ENCODE data around the gene FRMD6. TPM values are rescaled to one million over a fixed set of nuclear protein-coding genes. Genes with fewer than 3 reads are reported as not detected.

The FRMD6 gene
- total and polyA plus RNA-seq, 9 of the 15 experiments (the other 6 are each of a cell fraction or from before 2014, with no cell fraction given): 0.11 to 0.92 (median 0.53) TPM

GRCh38 chr14:51636109-51636508, 15.6 kb upstream of the FRMD6 start:
- H3K27ac ChIP-seq (ENCODE audit: extremely low read depth, low read depth, low read length): no peak overlapping the region
- no peaks in the 10 kb centered on the region for H3K9me3 ChIP-seq (replicated peaks; ENCODE audit: control insufficient read depth, insufficient read depth, low read depth, low read length)
- no peak overlapping the region for H3K9ac ChIP-seq (ENCODE audit: insufficient read depth in 1 of 2, low read depth in 2 of 2, low read length in 2 of 2)
- H3K9me1 ChIP-seq (ENCODE audit: control insufficient read depth, insufficient read depth, low read length): no peaks in the 10 kb centered on the region
- CTCF ChIA-PET (ENCODE audit: low intra/inter-chr PET ratio): no interaction called here
- ATAC-seq (no peak), DNase-seq (ENCODE audit: extremely low read depth in 1 of 4, low spot score in 3 of 4) (no peak), FAIRE-seq (no peak)
- no TSS peak for BruUV-seq (replicated peaks)
- no peak overlapping the region for H3K4me3 ChIP-seq
- H3K4me2 ChIP-seq (ENCODE audit: insufficient read depth, low read length): no peak overlapping the region
- POLR2A ChIA-PET: no interaction called here
- TF ChIP-seq STAT5A (IDR thresholded peaks at IDR 0.05; ENCODE audit: borderline replicate concordance, low read length) (no peak), ZZZ3 (IDR thresholded peaks at IDR 0.05) (no peak), TGIF2 (CRISPR knock-in tag; IDR thresholded peaks at IDR 0.05) (no peak), SAFB2 (IDR thresholded peaks at IDR 0.05; ENCODE audit: borderline replicate concordance, low read depth, low read length, severe bottlenecking) (no peak), ZNF174 (CRISPR knock-in tag; IDR thresholded peaks at IDR 0.05) (no peak), ZNF197 (CRISPR knock-in tag; IDR thresholded peaks at IDR 0.05; ENCODE audit: low read depth) (no peak), E2F6 (IDR thresholded peaks at IDR 0.05; ENCODE audit: borderline replicate concordance in 1 of 2, extremely low read depth in 1 of 2, insufficient read depth in 1 of 2, insufficient read length in 1 of 2, low read depth in 1 of 2, low read length in 1 of 2, poor library complexity in 1 of 2, severe bottlenecking in 1 of 2) (no peak), MCM7 (IDR thresholded peaks at IDR 0.05) (no peak)
- TF ChIP-seq, protein P1, sequence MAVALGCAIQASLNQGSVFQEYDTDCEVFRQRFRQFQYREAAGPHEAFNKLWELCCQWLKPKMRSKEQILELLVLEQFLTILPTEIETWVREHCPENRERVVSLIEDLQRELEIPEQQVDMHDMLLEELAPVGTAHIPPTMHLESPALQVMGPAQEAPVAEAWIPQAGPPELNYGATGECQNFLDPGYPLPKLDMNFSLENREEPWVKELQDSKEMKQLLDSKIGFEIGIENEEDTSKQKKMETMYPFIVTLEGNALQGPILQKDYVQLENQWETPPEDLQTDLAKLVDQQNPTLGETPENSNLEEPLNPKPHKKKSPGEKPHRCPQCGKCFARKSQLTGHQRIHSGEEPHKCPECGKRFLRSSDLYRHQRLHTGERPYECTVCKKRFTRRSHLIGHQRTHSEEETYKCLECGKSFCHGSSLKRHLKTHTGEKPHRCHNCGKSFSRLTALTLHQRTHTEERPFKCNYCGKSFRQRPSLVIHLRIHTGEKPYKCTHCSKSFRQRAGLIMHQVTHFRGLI (CRISPR knock-in tag; IDR thresholded peaks at IDR 0.05): no peak
- H3K79me2 ChIP-seq (ENCODE audit: control insufficient read depth, insufficient read depth, low read length): no peaks in the 10 kb centered on the region
- no peaks in the 10 kb centered on the region for H3K4me1 ChIP-seq (replicated peaks in 1 of 2; ENCODE audit: control insufficient read depth in 2 of 2, insufficient read depth in 2 of 2, low read length in 2 of 2)
- no peaks in the 10 kb centered on the region for H4K20me1 ChIP-seq (replicated peaks; ENCODE audit: control insufficient read depth, insufficient read depth, low read length)
- H2AFZ ChIP-seq (ENCODE audit: low read depth, low read length): no peak overlapping the region
- intact Hi-C loops (cut with micrococcal nuclease): no loop called here
- 0% methylated on average over 4 of the region's 4 CpGs for WGBS (ENCODE audit: insufficient coverage, low coverage, missing lambda C conversion rate)
- no peaks in the 10 kb centered on the region; a peak in 1 of 5 replicates for H3K27me3 ChIP-seq (ENCODE audit: control insufficient read depth in 2 of 2, insufficient read depth in 2 of 2, low read length in 2 of 2)
- H3K36me3 ChIP-seq (ENCODE audit: control insufficient read depth, insufficient read depth, low read length): no peaks in the 10 kb centered on the region
- in situ Hi-C loops (cut with MboI): no loop called here
